ENCODE measurements around the gene FGF12.

The FGF12 gene

DNA sequence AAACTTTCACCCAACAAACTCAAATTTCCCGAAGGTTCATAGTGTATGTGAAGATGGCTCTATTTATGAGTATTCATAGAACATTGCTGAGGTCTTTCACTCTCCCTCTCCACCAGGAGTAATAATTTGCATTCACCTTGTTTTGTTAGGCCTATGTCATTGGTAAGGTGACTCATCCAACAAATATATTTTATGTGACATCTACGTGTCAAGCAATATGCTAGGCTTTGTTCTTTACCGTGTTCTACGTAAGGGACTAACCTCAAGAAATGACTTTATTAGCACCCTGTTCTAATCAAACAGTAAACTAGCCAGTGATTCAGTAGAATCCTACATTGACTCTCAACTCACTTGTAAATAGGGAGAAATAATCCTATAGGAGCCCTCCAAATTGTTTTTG, 334.4 kb downstream of the FGF12 start:
- H3K9me3 ChIP-seq (ENCODE audit: control insufficient read depth, low read length), result no peaks in the 10 kb centered on the region
- H3K4me1 ChIP-seq (ENCODE audit: control insufficient read depth, insufficient read depth, low read length, poor library complexity, severe bottlenecking), result no peaks in the 10 kb centered on the region
- WGBS, 2 experiments (ENCODE audit: insufficient coverage in 2 of 2), result 100% methylated on average over 1 to 2 of the region's 4 CpGs
- H3K4me3 ChIP-seq (ENCODE audit: extremely low read depth, insufficient read depth, low read length, poor library complexity, severe bottlenecking), result no peak overlapping the region
- H3K27ac ChIP-seq (ENCODE audit: low read depth, low read length, severe bottlenecking), result no peak overlapping the region
- H3K36me3 ChIP-seq (ENCODE audit: control insufficient read depth, insufficient read depth, low read length), result no peaks in the 10 kb centered on the region

DNA sequence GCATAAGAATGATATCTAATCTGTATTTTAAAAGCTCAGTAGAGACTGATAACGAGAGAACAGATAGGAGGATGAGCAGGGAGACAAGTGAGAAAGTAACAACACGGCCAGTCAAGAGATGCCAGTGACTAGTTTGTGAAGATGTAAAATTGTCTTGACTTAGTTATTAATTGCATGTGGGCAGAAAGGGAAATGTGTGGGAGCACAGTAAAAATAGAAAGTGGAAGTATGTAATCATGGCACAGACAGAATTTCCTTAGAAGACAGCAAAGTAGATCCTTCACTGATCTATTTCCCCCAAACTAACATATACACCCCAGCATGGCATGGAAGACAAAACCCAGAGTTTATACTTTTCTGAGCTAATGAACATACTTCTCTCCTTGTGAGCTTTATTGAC, 344.5 kb downstream of the FGF12 start:
- H3K4me1 ChIP-seq (ENCODE audit: control insufficient read depth, insufficient read depth, low read length, poor library complexity, severe bottlenecking), result no peaks in the 10 kb centered on the region
- WGBS, 2 experiments (ENCODE audit: insufficient coverage in 2 of 2), result 77 to 87% methylated on average over 2 of the region's 2 CpGs
- H3K27ac ChIP-seq (ENCODE audit: low read depth, low read length, severe bottlenecking), result no peak overlapping the region
- H3K9me3 ChIP-seq (ENCODE audit: control insufficient read depth, low read length), result no peaks in the 10 kb centered on the region
- no peak overlapping the region for H3K4me3 ChIP-seq (ENCODE audit: extremely low read depth, insufficient read depth, low read length, poor library complexity, severe bottlenecking)
- H3K36me3 ChIP-seq (ENCODE audit: control insufficient read depth, insufficient read depth, low read length), result no peaks in the 10 kb centered on the region

DNA sequence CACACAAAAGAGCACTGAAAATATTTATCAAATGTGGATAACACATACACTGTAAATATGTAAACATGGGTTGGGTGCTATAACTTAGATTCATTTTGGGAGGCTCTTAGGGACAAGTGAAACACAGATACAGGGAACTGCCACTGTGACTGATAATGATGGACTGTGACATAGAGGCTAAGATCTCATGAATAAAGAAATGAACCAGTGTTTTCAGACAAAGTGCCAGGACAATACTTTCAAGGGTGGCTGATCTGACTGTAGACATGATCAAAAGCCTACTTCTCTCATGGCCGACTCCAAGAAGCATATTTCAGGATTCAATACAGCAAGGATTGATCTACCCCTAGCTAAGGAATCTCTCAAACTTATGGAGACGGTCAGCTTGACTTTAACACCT, 353.8 kb downstream of the FGF12 start:
- Histone ChIP-seq H3K27ac (ENCODE audit: low read depth, low read length, severe bottlenecking) (no peak overlapping the region), H3K4me3 (ENCODE audit: extremely low read depth, insufficient read depth, low read length, poor library complexity, severe bottlenecking) (no peak overlapping the region), H3K9me3 (ENCODE audit: control insufficient read depth, low read length) (no peaks in the 10 kb centered on the region), H3K36me3 (ENCODE audit: control insufficient read depth, insufficient read depth, low read length) (no peaks in the 10 kb centered on the region), H3K4me1 (ENCODE audit: control insufficient read depth, insufficient read depth, low read length, poor library complexity, severe bottlenecking) (no peaks in the 10 kb centered on the region)
- WGBS, 2 experiments (ENCODE audit: insufficient coverage in 2 of 2), result 88 to 100% methylated on average over 1 of the region's 2 CpGs

DNA sequence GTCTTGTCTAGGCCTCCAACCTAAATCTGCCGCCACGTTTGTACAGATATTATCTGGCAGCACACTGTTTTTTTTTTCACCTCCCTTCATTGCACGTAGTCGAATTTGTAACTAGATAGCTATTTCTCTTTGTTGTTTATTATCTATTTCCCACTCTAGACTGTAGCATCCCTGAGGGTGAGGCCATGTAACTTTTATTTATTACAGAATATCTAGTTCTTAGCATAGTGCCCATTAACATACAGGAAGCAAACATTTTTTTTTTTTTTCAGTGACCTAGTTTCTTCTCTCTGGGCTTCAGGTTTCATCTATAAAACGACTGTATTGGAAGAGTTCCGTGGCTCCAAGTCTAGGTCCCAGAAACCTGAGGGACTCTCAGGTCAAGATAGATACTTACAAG, 354.3 kb downstream of the FGF12 start:
- Histone ChIP-seq H3K27ac (ENCODE audit: low read depth, low read length, severe bottlenecking) (no peak overlapping the region), H3K36me3 (ENCODE audit: control insufficient read depth, insufficient read depth, low read length) (no peaks in the 10 kb centered on the region), H3K4me3 (ENCODE audit: extremely low read depth, insufficient read depth, low read length, poor library complexity, severe bottlenecking) (no peak overlapping the region), H3K4me1 (ENCODE audit: control insufficient read depth, insufficient read depth, low read length, poor library complexity, severe bottlenecking) (no peaks in the 10 kb centered on the region), H3K9me3 (ENCODE audit: control insufficient read depth, low read length) (no peaks in the 10 kb centered on the region)
- WGBS, 2 experiments (ENCODE audit: insufficient coverage in 2 of 2), result 100% methylated on average over 2 of the region's 6 CpGs; no CpG with 5 or more reads in 1 of the 2 experiments

DNA sequence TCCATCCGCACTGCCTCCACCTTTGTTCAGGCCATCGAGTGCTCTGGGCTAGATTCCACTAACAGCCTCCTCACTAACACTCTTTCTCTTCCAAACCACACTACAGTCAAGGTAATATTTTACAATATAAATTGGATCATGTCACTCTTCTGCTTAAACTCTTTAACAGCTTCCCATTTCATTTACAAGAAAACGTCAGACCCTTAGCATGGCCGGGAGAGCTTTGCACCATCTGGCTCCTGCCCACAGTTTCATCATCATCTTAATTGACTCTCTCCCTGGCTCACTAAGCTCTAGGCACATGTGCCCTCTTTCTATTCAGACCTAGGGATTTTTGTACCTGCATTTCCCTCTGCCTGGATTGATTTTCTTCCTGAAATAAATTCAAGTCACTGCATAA, 354.7 kb downstream of the FGF12 start:
- Histone ChIP-seq H3K27ac (ENCODE audit: low read depth, low read length, severe bottlenecking) (no peak overlapping the region), H3K36me3 (ENCODE audit: control insufficient read depth, insufficient read depth, low read length) (no peaks in the 10 kb centered on the region), H3K9me3 (ENCODE audit: control insufficient read depth, low read length) (no peaks in the 10 kb centered on the region), H3K4me1 (ENCODE audit: control insufficient read depth, insufficient read depth, low read length, poor library complexity, severe bottlenecking) (no peaks in the 10 kb centered on the region), H3K4me3 (ENCODE audit: extremely low read depth, insufficient read depth, low read length, poor library complexity, severe bottlenecking) (no peak overlapping the region)
- WGBS, 2 experiments (ENCODE audit: insufficient coverage in 2 of 2), result 80 to 90% methylated on average over 4 of the region's 4 CpGs

DNA sequence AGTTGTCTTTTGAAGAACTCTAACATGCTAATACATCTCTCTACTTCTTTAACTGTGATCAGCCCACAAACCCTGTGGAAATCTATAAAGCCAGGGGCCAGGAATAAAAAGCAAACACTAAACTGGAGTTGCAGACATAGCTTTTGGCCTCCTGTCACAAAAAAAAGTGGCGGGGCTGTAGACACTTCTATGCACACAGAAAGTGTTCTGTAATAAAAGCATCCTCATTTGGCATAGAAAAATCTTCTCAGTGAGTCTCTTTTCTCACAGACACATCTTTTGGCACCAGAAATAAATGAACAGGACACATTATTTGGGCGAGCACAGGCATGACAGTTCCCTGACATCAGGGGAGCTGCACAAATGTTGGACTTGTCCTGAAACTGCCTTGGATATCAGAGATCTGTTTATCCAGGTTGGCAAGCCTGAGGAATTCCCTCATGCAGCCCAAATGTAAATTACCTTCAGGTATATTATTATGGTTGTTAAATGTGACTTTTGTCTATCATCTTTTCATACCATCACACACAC, 355.4 kb downstream of the FGF12 start:
- Histone ChIP-seq H3K36me3 (ENCODE audit: control insufficient read depth, insufficient read depth, low read length) (no peaks in the 10 kb centered on the region), H3K4me1 (ENCODE audit: control insufficient read depth, insufficient read depth, low read length, poor library complexity, severe bottlenecking) (no peaks in the 10 kb centered on the region), H3K27ac (ENCODE audit: low read depth, low read length, severe bottlenecking) (no peak overlapping the region), H3K4me3 (ENCODE audit: extremely low read depth, insufficient read depth, low read length, poor library complexity, severe bottlenecking) (no peak overlapping the region), H3K9me3 (ENCODE audit: control insufficient read depth, low read length) (no peaks in the 10 kb centered on the region)
- 86 to 90% methylated on average over 2 of the region's 2 CpGs for WGBS, 2 experiments (ENCODE audit: insufficient coverage in 2 of 2)

DNA sequence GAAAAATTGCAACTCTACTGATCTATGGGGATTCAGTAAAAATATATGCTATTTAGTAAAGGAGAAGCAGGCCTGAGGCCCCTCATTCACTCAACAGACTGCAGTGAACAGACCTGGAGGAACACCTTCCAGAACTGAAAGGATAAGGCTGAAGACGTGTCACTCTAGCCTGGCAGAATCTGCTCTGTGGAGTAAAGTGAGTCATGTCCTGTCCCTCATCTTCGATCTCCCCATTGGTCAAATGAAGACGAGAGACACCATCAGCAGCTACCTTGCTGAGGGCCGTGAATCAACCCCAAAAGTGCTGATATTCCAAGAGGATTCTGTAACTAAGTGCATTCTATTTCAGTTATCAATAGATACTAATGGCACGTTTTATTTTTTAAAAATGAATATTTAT, 359.7 kb downstream of the FGF12 start:
- Histone ChIP-seq H3K4me1 (ENCODE audit: control insufficient read depth, insufficient read depth, low read length, poor library complexity, severe bottlenecking) (no peaks in the 10 kb centered on the region), H3K9me3 (ENCODE audit: control insufficient read depth, low read length) (no peaks in the 10 kb centered on the region), H3K27ac (ENCODE audit: low read depth, low read length, severe bottlenecking) (no peak overlapping the region), H3K4me3 (ENCODE audit: extremely low read depth, insufficient read depth, low read length, poor library complexity, severe bottlenecking) (no peak overlapping the region), H3K36me3 (ENCODE audit: control insufficient read depth, insufficient read depth, low read length) (no peaks in the 10 kb centered on the region)
- 86 to 94% methylated on average over 1 to 3 of the region's 5 CpGs for WGBS, 2 experiments (ENCODE audit: insufficient coverage in 2 of 2)

DNA sequence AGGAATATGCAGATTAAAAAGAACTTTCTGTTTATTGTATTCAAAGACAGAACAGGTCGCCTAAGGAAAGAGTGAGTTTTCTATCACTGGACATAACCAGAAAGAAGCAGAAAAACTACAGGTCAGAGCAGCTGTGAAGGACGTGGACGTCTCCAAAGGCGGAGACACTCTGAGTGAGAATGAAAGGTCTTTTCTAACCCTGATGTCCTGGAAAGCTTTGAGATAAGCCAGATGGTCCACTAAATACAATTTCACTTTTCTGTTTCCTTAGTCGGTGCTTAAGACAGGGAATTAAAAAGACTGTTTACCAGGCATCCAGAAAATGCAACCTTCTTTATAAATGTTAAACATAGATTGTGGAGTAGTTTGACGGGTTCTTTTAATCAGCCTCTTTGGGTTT, 360.4 kb downstream of the FGF12 start:
- H3K9me3 ChIP-seq (ENCODE audit: control insufficient read depth, low read length), result no peaks in the 10 kb centered on the region
- H3K27ac ChIP-seq (ENCODE audit: low read depth, low read length, severe bottlenecking), result no peak overlapping the region
- H3K36me3 ChIP-seq (ENCODE audit: control insufficient read depth, insufficient read depth, low read length), result no peaks in the 10 kb centered on the region
- H3K4me3 ChIP-seq (ENCODE audit: extremely low read depth, insufficient read depth, low read length, poor library complexity, severe bottlenecking), result no peak overlapping the region
- WGBS, 2 experiments (ENCODE audit: insufficient coverage in 2 of 2), result 85 to 97% methylated on average over 3 to 4 of the region's 6 CpGs
- no peaks in the 10 kb centered on the region for H3K4me1 ChIP-seq (ENCODE audit: control insufficient read depth, insufficient read depth, low read length, poor library complexity, severe bottlenecking)

DNA sequence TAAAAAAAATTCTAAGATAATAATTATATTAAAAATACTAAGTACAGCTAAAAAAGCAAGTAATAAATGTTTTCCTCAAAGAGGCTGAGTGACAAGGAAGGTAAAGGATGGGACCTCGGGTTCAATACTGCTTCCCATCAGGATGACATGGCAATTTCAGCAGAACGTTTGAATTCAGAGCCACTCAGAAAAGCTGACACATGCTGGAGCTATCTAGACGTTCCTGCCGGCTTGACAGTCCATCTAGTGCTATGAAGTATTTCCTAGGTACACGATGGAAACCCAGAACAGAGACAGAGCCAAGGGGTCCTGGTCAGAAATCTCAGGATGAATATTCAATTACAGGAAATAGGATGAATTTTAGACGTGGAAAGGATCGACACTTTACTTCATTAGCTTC, 361.8 kb downstream of the FGF12 start:
- no peaks in the 10 kb centered on the region for H3K9me3 ChIP-seq (ENCODE audit: control insufficient read depth, low read length)
- H3K36me3 ChIP-seq (ENCODE audit: control insufficient read depth, insufficient read depth, low read length), result no peaks in the 10 kb centered on the region
- no peak overlapping the region for H3K4me3 ChIP-seq (ENCODE audit: extremely low read depth, insufficient read depth, low read length, poor library complexity, severe bottlenecking)
- no peaks in the 10 kb centered on the region for H3K4me1 ChIP-seq (ENCODE audit: control insufficient read depth, insufficient read depth, low read length, poor library complexity, severe bottlenecking)
- no peak overlapping the region for H3K27ac ChIP-seq (ENCODE audit: low read depth, low read length, severe bottlenecking)
- WGBS, 2 experiments (ENCODE audit: insufficient coverage in 2 of 2), result 73 to 100% methylated on average over 2 to 5 of the region's 7 CpGs

DNA sequence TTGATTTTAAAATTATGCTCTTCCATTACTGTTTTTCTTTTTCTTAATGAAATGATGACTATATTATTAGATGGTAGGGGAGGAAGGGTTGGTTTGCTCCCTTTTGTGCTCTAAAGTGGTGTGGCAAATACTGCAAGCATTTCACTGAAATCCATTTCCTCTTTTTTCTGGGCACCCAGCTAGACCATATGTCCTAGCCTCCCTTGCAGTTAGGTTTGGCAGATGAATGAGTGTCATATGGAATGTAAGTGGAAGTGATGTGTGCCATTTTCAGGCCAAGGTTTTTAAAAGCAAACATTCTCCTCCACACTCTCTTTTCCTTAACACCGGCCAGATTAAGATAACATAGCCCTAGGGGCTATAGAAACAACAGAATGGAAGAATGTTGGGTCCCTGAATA, 363.0 kb downstream of the FGF12 start:
- H3K4me1 ChIP-seq (ENCODE audit: control insufficient read depth, insufficient read depth, low read length, poor library complexity, severe bottlenecking), result no peaks in the 10 kb centered on the region
- no CpG with 5 or more reads among the region's 1 CpG for WGBS, 2 experiments (ENCODE audit: insufficient coverage in 2 of 2)
- H3K4me3 ChIP-seq (ENCODE audit: extremely low read depth, insufficient read depth, low read length, poor library complexity, severe bottlenecking), result no peak overlapping the region
- no peak overlapping the region for H3K27ac ChIP-seq (ENCODE audit: low read depth, low read length, severe bottlenecking)
- no peaks in the 10 kb centered on the region for H3K36me3 ChIP-seq (ENCODE audit: control insufficient read depth, insufficient read depth, low read length)
- H3K9me3 ChIP-seq (ENCODE audit: control insufficient read depth, low read length), result no peaks in the 10 kb centered on the region

DNA sequence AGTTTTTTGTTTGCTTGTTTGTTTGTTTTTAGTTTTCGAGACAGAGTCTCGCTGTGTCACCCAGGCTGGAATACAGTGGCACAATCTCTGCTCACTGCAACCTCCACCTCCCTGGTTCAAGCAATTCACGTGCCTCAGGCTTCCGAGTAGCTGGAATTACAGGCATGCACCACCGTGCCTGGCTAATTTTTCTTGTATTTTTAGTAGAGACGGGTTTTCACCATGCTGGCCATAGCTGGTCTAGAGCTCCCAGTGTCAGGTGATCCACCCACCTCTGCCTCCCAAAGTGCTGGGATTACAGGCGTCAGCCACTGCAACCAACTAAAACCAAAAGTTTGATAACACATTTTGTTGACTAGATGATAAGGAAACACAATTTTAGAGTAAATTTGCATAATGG, 372.7 kb downstream of the FGF12 start:
- Histone ChIP-seq H3K9me3 (ENCODE audit: control insufficient read depth, low read length) (no peaks in the 10 kb centered on the region), H3K4me1 (ENCODE audit: control insufficient read depth, insufficient read depth, low read length, poor library complexity, severe bottlenecking) (peaks cover 3% of the 10 kb centered on the region), H3K4me3 (ENCODE audit: extremely low read depth, insufficient read depth, low read length, poor library complexity, severe bottlenecking) (no peak overlapping the region), H3K36me3 (ENCODE audit: control insufficient read depth, insufficient read depth, low read length) (no peaks in the 10 kb centered on the region), H3K27ac (ENCODE audit: low read depth, low read length, severe bottlenecking) (no peak overlapping the region)
- WGBS, 2 experiments (ENCODE audit: insufficient coverage in 2 of 2), result 69 to 88% methylated on average over 5 to 6 of the region's 7 CpGs
